CD14-positive monocyte (primary cell): ENCODE measurements around the gene NPPA. TPM values are rescaled to one million over a fixed set of nuclear protein-coding genes. Genes with fewer than 3 reads are reported as not detected.

Experiments used
- DNase-seq, 3 donors: peaks; one replicate each; pipeline ENCODE4 v3.0.0-alpha.2; 2011 to 2022
- H2AFZ ChIP-seq: 2 replicates; pipeline ENCODE4 v1.6.0; 2012; ENCODE audit warnings: mild to moderate bottlenecking, low read depth, low read length, inconsistent platforms; ENCODE audit not compliant: insufficient read depth, poor library complexity, severe bottlenecking
- H3K27ac ChIP-seq, 2 donors: 1 replicate in 1 of 2; 2 replicates in 1 of 2; pipeline ENCODE4 v1.5.1; 2012 to 2013; ENCODE audit warnings: low read length in 2 of 2, control low read depth in 1 of 2, inconsistent platforms in 1 of 2, low read depth in 1 of 2, mild to moderate bottlenecking in 1 of 2
- H3K27me3 ChIP-seq, 2 donors: one replicate each; pipeline versions ENCODE4 v1.6.0 to v1.6.1; 2011 to 2013; ENCODE audit warnings: low read length in 2 of 2; ENCODE audit not compliant: control insufficient read depth in 2 of 2, insufficient read depth in 2 of 2
- H3K36me3 ChIP-seq, 2 donors: replicated peaks in 1 of 2; 1 replicate in 1 of 2; 2 replicates in 1 of 2; pipeline versions ENCODE4 v1.5.1 to v1.6.1; 2012 to 2013; ENCODE audit warnings: low read length in 2 of 2, control low read depth in 1 of 2, inconsistent platforms in 1 of 2, mild to moderate bottlenecking in 1 of 2; ENCODE audit not compliant: insufficient read depth in 2 of 2, control insufficient read depth in 1 of 2
- H3K4me1 ChIP-seq, 2 donors: 1 replicate in 1 of 2; 2 replicates in 1 of 2; pipeline versions ENCODE4 v1.5.1 to v1.6.1; 2012 to 2013; ENCODE audit warnings: low read length in 2 of 2, control low read depth in 1 of 2, inconsistent platforms in 1 of 2, mild to moderate bottlenecking in 1 of 2, moderate library complexity in 1 of 2; ENCODE audit not compliant: insufficient read depth in 2 of 2, control insufficient read depth in 1 of 2
- H3K4me2 ChIP-seq: replicated peaks from 2 replicates; pipeline ENCODE3; 2012; ENCODE audit warnings: low read length, moderate library complexity, mild to moderate bottlenecking; ENCODE audit not compliant: poor library complexity, severe bottlenecking; ENCODE audit errors: extremely low read depth
- H3K4me3 ChIP-seq, 3 experiments: fragments of 200-600 bp in 1 of 3; sonication (generic) in 1 of 3; replicated peaks in 1 of 3; 1 replicate in 2 of 3; 2 replicates in 1 of 3; pipeline ENCODE4 v1.5.1; 2011 to 2013; ENCODE audit warnings: low read length in 3 of 3, mild to moderate bottlenecking in 3 of 3, control low read depth in 2 of 3, low read depth in 2 of 3, inconsistent platforms in 1 of 3, moderate library complexity in 1 of 3
- H3K79me2 ChIP-seq: 2 replicates; pipeline ENCODE4 v1.6.0; 2012; ENCODE audit warnings: mild to moderate bottlenecking, control low read depth, inconsistent platforms, low read length, moderate library complexity; ENCODE audit not compliant: insufficient read depth
- H3K9ac ChIP-seq: 2 replicates; pipeline ENCODE4 v1.6.0; 2017; ENCODE audit warnings: low read length, mild to moderate bottlenecking; ENCODE audit not compliant: insufficient read depth, poor library complexity, severe bottlenecking
- H3K9me3 ChIP-seq, 2 donors: replicated peaks in 1 of 2; 1 replicate in 1 of 2; 2 replicates in 1 of 2; pipeline versions ENCODE4 v1.5.1 to v1.6.1; 2012 to 2013; ENCODE audit warnings: low read length in 2 of 2, control low read depth in 1 of 2; ENCODE audit not compliant: control insufficient read depth in 1 of 2, insufficient read depth in 1 of 2
- H4K20me1 ChIP-seq: 2 replicates; pipeline ENCODE4 v1.6.0; 2012; ENCODE audit warnings: mild to moderate bottlenecking, low read length, control low read depth, moderate library complexity; ENCODE audit not compliant: insufficient read depth
- H3K27ac Mint-ChIP-seq, 7 donors: one replicate each; pipeline ENCODE4 v1.8.0; 2020; ENCODE audit warnings: mild to moderate bottlenecking in 7 of 7, mixed read lengths in 7 of 7, moderate library complexity in 6 of 7, inconsistent platforms in 2 of 7
- H3K27me3 Mint-ChIP-seq, 3 donors: one replicate each; pipeline ENCODE4 v1.8.0; 2021 to 2022; ENCODE audit warnings: low read depth in 3 of 3, mild to moderate bottlenecking in 3 of 3, mixed read lengths in 3 of 3, moderate library complexity in 3 of 3, inconsistent platforms in 1 of 3
- H3K36me3 Mint-ChIP-seq, 2 donors: one replicate each; pipeline ENCODE4 v1.8.0; 2020; ENCODE audit warnings: mixed read lengths in 2 of 2, inconsistent platforms in 1 of 2, mild to moderate bottlenecking in 1 of 2
- H3K4me1 Mint-ChIP-seq: one replicate; pipeline ENCODE4 v1.8.0; 2020; ENCODE audit warnings: mild to moderate bottlenecking, mixed read lengths
- H3K4me3 Mint-ChIP-seq, 2 donors: one replicate each; pipeline ENCODE4 v1.8.0; 2020; ENCODE audit warnings: mild to moderate bottlenecking in 2 of 2, mixed read lengths in 2 of 2, moderate library complexity in 1 of 2
- H3K9me3 Mint-ChIP-seq, 7 donors: one replicate each; pipeline ENCODE4 v1.8.0; 2020 to 2022; ENCODE audit warnings: mixed read lengths in 7 of 7, mild to moderate bottlenecking in 6 of 7, moderate library complexity in 6 of 7, inconsistent platforms in 2 of 7
- CTCF ChIP-seq: fragments of 200-600 bp; IDR thresholded peaks from one replicate; pipeline ENCODE4 v1.8.0; 2022; ENCODE audit warnings: antibody characterized with exemption, mild to moderate bottlenecking
- WGBS: methylation state at CpG from one replicate; pipeline ENCODE4 v1.1.5; 2013; ENCODE audit warnings: missing lambda C conversion rate; ENCODE audit not compliant: insufficient coverage; 5-methylcytosine and 5-hydroxymethylcytosine counted together
- intact Hi-C, 2 donors: fragments of 100-400 bp; cut with micrococcal nuclease; formaldehyde crosslinking; loops; one replicate each; pipeline versions ENCODE4 v1.15.0 to v1.15.1; 2023
- polyA plus RNA-seq, 3 donors: library from polyadenylated mRNA; depleted of rRNA in 1 of 3; unstranded in 2 of 3; stranded (reverse) in 1 of 3; fragments of 300-500 nt in 2 of 3; fragments of >200 nt in 1 of 3; fragmentation: Illumina TruSeq in 2 of 3; gene quantifications; 1 replicate in 2 of 3; 2 replicates in 1 of 3; pipeline ENCODE4 v1.2.3, GENCODE V29; 2012 to 2021

Gene NPPA
- polyA plus RNA-seq, 3 donors = not detected

GRCh38 chr1:11805422-11806306 is 41.9 kb downstream of the NPPA start, which contains the start of the genes CLCN6 and MTHFR:
Gene CLCN6 (plus strand): TSS chr1:11806191. CDS start chr1:11806263, 72 bp downstream.
Gene MTHFR (minus strand): TSS chr1:11805964. CDS start chr1:11803116, 2,848 bp downstream.
- under 1% methylated on average over 70 of the region's 72 CpGs for WGBS

More at GRCh38 chr1:11805422-11806306, 41.9 kb downstream of the NPPA start, which contains the start of the genes CLCN6 and MTHFR:
- peak within 1 kb of the TSS; percentile 93 for H3K4me2 ChIP-seq
- H3K27ac Mint-ChIP-seq = peak within 1 kb of the TSS; percentile 99 to 100 (median 99)
- peaks cover 24 to 41% of the 10 kb centered on the region in 2 donors for H3K36me3 ChIP-seq
- H3K79me2 ChIP-seq = peaks cover 97% of the 10 kb centered on the region
- no peaks in the 10 kb centered on the region for H3K9me3 Mint-ChIP-seq
- no peaks in the 10 kb centered on the region for H3K27me3 ChIP-seq
- H3K4me3 Mint-ChIP-seq = peak within 1 kb of the TSS; percentile 94 to 99
- peaks cover 54 to 66% of the 10 kb centered on the region in 2 donors for H3K4me1 ChIP-seq
- H3K4me1 Mint-ChIP-seq = peaks cover 71% of the 10 kb centered on the region
- peak within 1 kb of the TSS; percentile 72 to 84 (median 83) for H3K4me3 ChIP-seq
- peaks cover 41 to 51% of the 10 kb centered on the region in 2 donors for H3K36me3 Mint-ChIP-seq
- H4K20me1 ChIP-seq = peaks cover 26% of the 10 kb centered on the region
- TF ChIP-seq CTCF = no peak
- intact Hi-C loops = loop anchor here in 1 of 2 donors (5.0 to 10.0 kb wide), 2 partner anchors 102 to 179 kb away; partner anchors contain the start of gene MFN2
- peaks cover 0 to 2% (median 1%) of the 10 kb centered on the region in 3 donors for H3K27me3 Mint-ChIP-seq
- peak within 1 kb of the TSS; percentile 87 to 98 for H3K27ac ChIP-seq
- peak; percentile 99 for DNase-seq
- H3K9ac ChIP-seq = peak within 1 kb of the TSS; percentile 96
- H3K9me3 ChIP-seq = no peaks in the 10 kb centered on the region
- peak within 1 kb of the TSS; percentile 79 for H2AFZ ChIP-seq
